K562 (cell line): ENCODE data around the gene CKMT2.

Source experiments
- BRF1 ChIP-seq: IDR thresholded peaks from 3 replicates; pipeline ENCODE4 v1.6.1; 2011; ENCODE audit warnings: borderline replicate concordance, mild to moderate bottlenecking; ENCODE audit not compliant: insufficient read length; ENCODE audit errors: extremely low read depth
- TBL1XR1 ChIP-seq, 2 experiments: IDR thresholded peaks; 2 replicates each; pipeline ENCODE4 v1.6.1; 2012; ENCODE audit warnings: improper control_type of control experiment in 2 of 2, low read length in 2 of 2, mild to moderate bottlenecking in 1 of 2

GRCh38 chr5:81245871-81246235 lies 12.7 kb downstream of the CKMT2 start:
- TF ChIP-seq TBL1XR1 (IDR thresholded peaks at IDR 0.05; ENCODE audit: low read length in 2 of 2) (no peak), BRF1 (no peak)
